ENCODE results near the gene SUMF1.

SUMF1 gene

DNA sequence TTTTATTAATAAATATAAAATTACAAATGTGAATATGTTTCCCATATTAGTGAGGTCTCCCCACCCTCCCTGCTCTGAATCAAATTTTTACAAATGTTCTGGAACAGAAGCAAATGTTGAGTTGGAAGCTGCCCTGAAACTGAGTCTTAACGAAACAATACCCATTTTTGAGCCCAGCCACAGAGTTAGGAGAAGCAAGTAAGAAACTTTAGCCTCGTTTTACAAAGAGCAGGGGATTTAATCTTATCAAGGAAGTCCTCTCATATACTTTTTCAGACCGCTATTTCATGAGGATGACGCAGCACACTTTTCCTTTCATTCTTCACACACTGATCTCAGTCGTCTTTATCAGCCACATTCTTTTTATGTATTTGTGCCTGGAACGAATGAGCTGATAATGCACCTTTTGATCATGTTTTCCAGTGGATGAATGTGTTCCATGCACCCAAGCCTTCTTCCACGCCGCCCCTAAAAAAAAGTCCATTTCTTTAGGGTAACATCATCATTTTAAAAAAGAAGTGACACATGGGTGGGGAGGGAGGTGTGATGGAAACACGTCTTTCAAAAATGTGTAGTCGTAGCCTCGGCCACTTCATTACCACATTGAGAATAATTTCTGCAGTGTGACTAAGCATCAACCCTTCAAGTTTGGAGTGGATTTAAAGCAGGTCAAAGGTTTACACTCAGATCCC is 115.8 kb downstream of the SUMF1 start:
- Histone ChIP-seq H3K27me3 (ENCODE audit: insufficient read depth, low read length) (no peaks in the 10 kb centered on the region), H3F3A (ENCODE audit: insufficient read depth, low read length) (no peaks in the 10 kb centered on the region), H3K4me1 (ENCODE audit: insufficient read depth, low read length, severe bottlenecking) (no peaks in the 10 kb centered on the region), H3K79me2 (ENCODE audit: insufficient read depth, low read length) (no peaks in the 10 kb centered on the region), H2AFZ (ENCODE audit: low read length) (no peak overlapping the region), H3K9ac (ENCODE audit: low read length) (no peak overlapping the region), H3K27ac (ENCODE audit: low read depth, low read length, poor library complexity, severe bottlenecking) (no peak overlapping the region), H3K4me3 (ENCODE audit: low read depth, low read length, poor library complexity, severe bottlenecking) (no peak overlapping the region), H3K36me3 (ENCODE audit: insufficient read depth, low read length) (no peaks in the 10 kb centered on the region), H3K9me2 (ENCODE audit: low read depth, low read length) (no peaks in the 10 kb centered on the region), H4K20me1 (ENCODE audit: insufficient read depth, low read length) (no peaks in the 10 kb centered on the region), H3K4me2 (ENCODE audit: low read length) (no peak overlapping the region), H3K9me3 (ENCODE audit: low read length) (no peaks in the 10 kb centered on the region)
- no peak for TF ChIP-seq EZH2 (IDR thresholded peaks at IDR 0.05; ENCODE audit: borderline replicate concordance, low read length)
- TF ChIP-seq CTCF (IDR thresholded peaks at IDR 0.05; ENCODE audit: low read length): no peak

DNA sequence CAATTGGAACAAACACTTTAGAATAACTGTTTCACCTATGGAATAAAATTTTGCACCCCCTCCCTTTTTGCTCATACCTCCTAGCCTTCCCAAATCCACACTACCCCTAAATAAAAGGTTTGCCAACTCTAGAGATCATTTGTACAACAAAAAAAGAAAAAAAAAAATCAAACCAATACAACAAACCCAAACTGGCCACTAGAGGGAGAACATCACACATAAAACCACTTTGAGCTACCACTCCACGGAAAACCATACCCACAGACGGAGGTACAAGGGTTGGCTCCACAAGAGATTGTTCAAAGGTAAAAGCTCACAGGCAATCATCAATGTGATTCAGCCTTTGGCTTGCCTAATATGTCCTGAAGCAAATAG is 116.3 kb downstream of the SUMF1 start:
- no peaks in the 10 kb centered on the region for H3F3A ChIP-seq (ENCODE audit: insufficient read depth, low read length)
- no peaks in the 10 kb centered on the region for H3K9me3 ChIP-seq (ENCODE audit: low read length)
- no peaks in the 10 kb centered on the region for H3K9me2 ChIP-seq (ENCODE audit: low read depth, low read length)
- no peaks in the 10 kb centered on the region for H3K36me3 ChIP-seq (ENCODE audit: insufficient read depth, low read length)
- no peaks in the 10 kb centered on the region for H4K20me1 ChIP-seq (ENCODE audit: insufficient read depth, low read length)
- no peaks in the 10 kb centered on the region for H3K27me3 ChIP-seq (ENCODE audit: insufficient read depth, low read length)
- H2AFZ ChIP-seq (ENCODE audit: low read length): no peak overlapping the region
- H3K4me3 ChIP-seq (ENCODE audit: low read depth, low read length, poor library complexity, severe bottlenecking): no peak overlapping the region
- H3K27ac ChIP-seq (ENCODE audit: low read depth, low read length, poor library complexity, severe bottlenecking): no peak overlapping the region
- no peaks in the 10 kb centered on the region for H3K4me1 ChIP-seq (ENCODE audit: insufficient read depth, low read length, severe bottlenecking)
- peak; percentile 80 for TF ChIP-seq CTCF (IDR thresholded peaks at IDR 0.05; ENCODE audit: low read length)
- no peak for TF ChIP-seq EZH2 (IDR thresholded peaks at IDR 0.05; ENCODE audit: borderline replicate concordance, low read length)
- no peak overlapping the region for H3K9ac ChIP-seq (ENCODE audit: low read length)
- no peaks in the 10 kb centered on the region for H3K79me2 ChIP-seq (ENCODE audit: insufficient read depth, low read length)
- H3K4me2 ChIP-seq (ENCODE audit: low read length): no peak overlapping the region

DNA sequence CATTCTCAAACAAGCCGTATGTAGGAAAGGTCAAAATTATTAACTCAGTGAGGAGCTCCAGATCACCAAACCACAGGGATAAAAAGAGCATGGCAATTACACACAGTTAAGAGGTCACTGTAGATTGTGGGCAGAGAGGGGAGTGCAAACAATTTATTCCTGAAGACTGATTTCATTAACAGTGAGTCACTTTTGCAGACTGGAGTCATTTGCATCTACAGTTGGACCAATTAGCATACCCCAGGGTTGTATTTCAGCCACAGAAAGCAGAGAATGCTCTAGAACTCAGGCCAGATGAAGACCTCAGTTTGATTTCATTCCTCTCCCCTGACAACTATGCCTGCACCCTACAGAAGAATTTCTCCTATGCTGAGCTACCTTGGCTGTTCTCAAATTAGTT is 123.8 kb downstream of the SUMF1 start:
- TF ChIP-seq EZH2 (IDR thresholded peaks at IDR 0.05; ENCODE audit: borderline replicate concordance, low read length) (no peak), CTCF (IDR thresholded peaks at IDR 0.05; ENCODE audit: low read length) (no peak)
- H3K36me3 ChIP-seq (ENCODE audit: insufficient read depth, low read length): no peaks in the 10 kb centered on the region
- no peaks in the 10 kb centered on the region for H3K4me1 ChIP-seq (ENCODE audit: insufficient read depth, low read length, severe bottlenecking)
- no peaks in the 10 kb centered on the region for H3K9me3 ChIP-seq (ENCODE audit: low read length)
- H3K9ac ChIP-seq (ENCODE audit: low read length): no peak overlapping the region
- no peaks in the 10 kb centered on the region for H3F3A ChIP-seq (ENCODE audit: insufficient read depth, low read length)
- no peaks in the 10 kb centered on the region for H3K79me2 ChIP-seq (ENCODE audit: insufficient read depth, low read length)
- H2AFZ ChIP-seq (ENCODE audit: low read length): no peak overlapping the region
- no peaks in the 10 kb centered on the region for H3K27me3 ChIP-seq (ENCODE audit: insufficient read depth, low read length)
- H3K4me2 ChIP-seq (ENCODE audit: low read length): no peak overlapping the region
- no peaks in the 10 kb centered on the region for H3K9me2 ChIP-seq (ENCODE audit: low read depth, low read length)
- H4K20me1 ChIP-seq (ENCODE audit: insufficient read depth, low read length): no peaks in the 10 kb centered on the region
- no peak overlapping the region for H3K27ac ChIP-seq (ENCODE audit: low read depth, low read length, poor library complexity, severe bottlenecking)
- H3K4me3 ChIP-seq (ENCODE audit: low read depth, low read length, poor library complexity, severe bottlenecking): no peak overlapping the region

All from OCI-LY1 (cell line).